SK-N-SH treated with all-trans-retinoic acid at 6 μM for 48 hours (cell line): ENCODE measurements around the gene REPS1.

Source experiments
- BACH2 ChIP-seq: fragments of 250-450 bp; sonication (Bioruptor Pico); IDR thresholded peaks from 2 replicates; pipeline ENCODE4 v1.9.0; 2021; ENCODE audit warnings: mild to moderate bottlenecking, borderline replicate concordance
- CREB5 ChIP-seq: fragments of 250-450 bp; sonication (Bioruptor Pico); IDR thresholded peaks from 2 replicates; pipeline ENCODE4 v1.5.1; 2020; ENCODE audit warnings: low read depth, mild to moderate bottlenecking, moderate library complexity
- CSRNP3 ChIP-seq: fragments of 250-450 bp; sonication (Bioruptor Pico); IDR thresholded peaks from 2 replicates; pipeline ENCODE4 v1.5.1; 2021; ENCODE audit warnings: mild to moderate bottlenecking, moderate library complexity
- ISL1 ChIP-seq: fragments of 250-450 bp; sonication (Bioruptor Pico); IDR thresholded peaks from 2 replicates; pipeline ENCODE4 v2.1.2; 2022; ENCODE audit warnings: mild to moderate bottlenecking, moderate library complexity
- OSR1 ChIP-seq: fragments of 250-450 bp; sonication (Bioruptor Pico); IDR thresholded peaks from 2 replicates; pipeline ENCODE4 v1.8.0; 2022; ENCODE audit warnings: moderate library complexity, mild to moderate bottlenecking, inconsistent platforms
- PATZ1 ChIP-seq: fragments of 250-450 bp; sonication (Bioruptor Pico); IDR thresholded peaks from 2 replicates; pipeline ENCODE4 v1.8.0; 2020; ENCODE audit warnings: mild to moderate bottlenecking, moderate library complexity, borderline replicate concordance
- POU6F1 ChIP-seq: fragments of 250-450 bp; sonication (Bioruptor Pico); IDR thresholded peaks from 2 replicates; pipeline ENCODE4 v1.8.0; 2021; ENCODE audit warnings: low read depth, mild to moderate bottlenecking, moderate library complexity, borderline replicate concordance
- RARB ChIP-seq: fragments of 250-450 bp; sonication (Bioruptor Pico); IDR thresholded peaks from 2 replicates; pipeline ENCODE4 v1.8.0; 2021; ENCODE audit warnings: mild to moderate bottlenecking, moderate library complexity
- ZC3H10 ChIP-seq: fragments of 250-450 bp; sonication (Bioruptor Pico); IDR thresholded peaks from 2 replicates; pipeline ENCODE4 v1.5.1; 2021; ENCODE audit warnings: mild to moderate bottlenecking, moderate library complexity
- ZFP3 ChIP-seq: fragments of 250-450 bp; sonication (Bioruptor Pico); IDR thresholded peaks from 2 replicates; pipeline ENCODE4 v1.5.0; 2020; ENCODE audit warnings: mild to moderate bottlenecking, moderate library complexity
- ZFP30 ChIP-seq: fragments of 450-650 bp; formaldehyde crosslinking; IDR thresholded peaks from 2 replicates; pipeline ENCODE4 v1.5.0; 2022; ENCODE audit warnings: mild to moderate bottlenecking, moderate library complexity
- ZNF70 ChIP-seq: fragments of 450-650 bp; formaldehyde crosslinking; IDR thresholded peaks from 2 replicates; pipeline ENCODE4 v1.5.0; 2020; ENCODE audit warnings: mild to moderate bottlenecking, moderate library complexity

GRCh38 chr6:138948004-138948403, 40.0 kb downstream of the REPS1 start:
- no peak for TF ChIP-seq CSRNP3 (CRISPR knock-in tag)
- no peak for TF ChIP-seq CREB5 (CRISPR knock-in tag)
- no peak for TF ChIP-seq ZFP30
- no peak for TF ChIP-seq POU6F1 (CRISPR knock-in tag)
- TF ChIP-seq ZC3H10, result no peak
- TF ChIP-seq RARB (CRISPR knock-in tag), result no peak
- no peak for TF ChIP-seq PATZ1 (CRISPR knock-in tag)
- TF ChIP-seq ISL1 (CRISPR knock-in tag), result no peak
- TF ChIP-seq OSR1, result no peak
- no peak for TF ChIP-seq BACH2 (CRISPR knock-in tag)
- TF ChIP-seq ZNF70, result no peak
- no peak for TF ChIP-seq ZFP3
